ENCODE measurements around the gene LHX3. TPM values are rescaled to one million over a fixed set of nuclear protein-coding genes. Genes with fewer than 3 reads are reported as not detected.

The LHX3 gene
- total RNA-seq, 2 experiments from 2014 or later, result not detected

DNA sequence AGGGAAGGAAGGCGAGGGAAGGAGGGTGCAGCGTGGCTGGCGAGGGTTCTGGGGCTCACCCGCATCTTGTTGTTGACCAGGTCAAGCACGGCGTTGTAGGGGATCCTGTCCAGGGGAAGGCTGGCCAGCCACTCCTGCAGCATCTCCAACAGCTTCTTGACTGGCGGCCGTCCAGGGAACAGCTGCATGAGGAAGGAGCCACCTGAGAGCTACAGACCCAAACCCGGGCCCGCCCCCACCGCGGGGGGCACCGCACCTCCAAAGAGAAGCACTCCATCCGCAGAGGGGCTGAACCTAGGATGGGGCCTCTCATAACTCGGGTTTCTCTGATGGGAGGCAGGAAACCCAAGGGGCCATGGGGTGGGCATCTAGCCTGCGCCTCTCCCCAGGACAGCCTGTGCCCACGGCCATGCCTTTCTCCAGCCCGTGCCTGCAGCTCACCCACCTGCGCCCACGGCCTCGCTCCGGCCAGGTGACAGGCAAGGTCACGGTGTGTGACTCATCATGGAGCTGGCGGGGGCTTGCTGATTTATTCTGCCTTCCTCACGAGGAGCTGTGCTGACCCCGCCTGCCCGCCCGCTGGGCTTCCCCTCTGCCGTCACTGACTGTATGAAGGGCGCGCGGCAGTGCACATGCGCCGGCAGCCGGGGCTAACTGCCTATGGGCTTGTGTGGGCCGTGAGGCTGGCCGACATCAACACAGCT is 11.8 kb upstream of the LHX3 start:
- Mint-ChIP-seq H3K27ac (no peak overlapping the region), H3K4me1 (peaks cover 15% of the 10 kb centered on the region), H3K27me3 (no peaks in the 10 kb centered on the region), H3K36me3 (peaks cover 29% of the 10 kb centered on the region), H3K4me3 (no peak overlapping the region), H3K9me3 (ENCODE audit: low read depth) (no peaks in the 10 kb centered on the region)
- ATAC-seq (no peak), DNase-seq (no peak)
- CTCF ChIA-PET, result no interaction called here

GRCh38 chr9:136213733-136214132 is 8.8 kb upstream of the LHX3 start:
- H3K27me3 Mint-ChIP-seq, result no peaks in the 10 kb centered on the region
- no peaks in the 10 kb centered on the region for H3K4me1 Mint-ChIP-seq
- H3K27ac Mint-ChIP-seq, result no peak overlapping the region
- peaks cover 29% of the 10 kb centered on the region for H3K36me3 Mint-ChIP-seq
- CTCF ChIA-PET, result no interaction called here
- no peaks in the 10 kb centered on the region for H3K9me3 Mint-ChIP-seq (ENCODE audit: low read depth)
- ATAC-seq, result no peak
- DNase-seq, result no peak
- H3K4me3 Mint-ChIP-seq, result no peak overlapping the region

- no peak for DNase-seq
- H3K27me3 Mint-ChIP-seq, result no peaks in the 10 kb centered on the region
- no peaks in the 10 kb centered on the region for H3K4me1 Mint-ChIP-seq
- peaks cover 29% of the 10 kb centered on the region for H3K36me3 Mint-ChIP-seq
- no peak for ATAC-seq
- no peak overlapping the region for H3K4me3 Mint-ChIP-seq
- CTCF ChIA-PET, result no interaction called here
- no peaks in the 10 kb centered on the region for H3K9me3 Mint-ChIP-seq (ENCODE audit: low read depth)
- H3K27ac Mint-ChIP-seq, result no peak overlapping the region
These were observed 7.5 kb upstream of the LHX3 start for GRCh38 chr9:136212345-136212950.

GRCh38 chr9:136211441-136212344 is 6.8 kb upstream of the LHX3 start:
- Mint-ChIP-seq H3K4me3 (no peak overlapping the region), H3K27ac (no peak overlapping the region), H3K36me3 (peaks cover 29% of the 10 kb centered on the region), H3K4me1 (no peaks in the 10 kb centered on the region), H3K9me3 (ENCODE audit: low read depth) (no peaks in the 10 kb centered on the region), H3K27me3 (no peaks in the 10 kb centered on the region)
- no peak for ATAC-seq
- CTCF ChIA-PET, result no interaction called here
- no peak for DNase-seq

GRCh38 chr9:136211006-136211405 is 6.1 kb upstream of the LHX3 start:
- H3K27me3 Mint-ChIP-seq, result no peaks in the 10 kb centered on the region
- DNase-seq, result no peak
- CTCF ChIA-PET, result no interaction called here
- ATAC-seq, result no peak
- H3K9me3 Mint-ChIP-seq (ENCODE audit: low read depth), result no peaks in the 10 kb centered on the region
- H3K27ac Mint-ChIP-seq, result no peak overlapping the region
- H3K4me1 Mint-ChIP-seq, result no peaks in the 10 kb centered on the region
- peaks cover 29% of the 10 kb centered on the region for H3K36me3 Mint-ChIP-seq
- H3K4me3 Mint-ChIP-seq, result no peak overlapping the region

DNA sequence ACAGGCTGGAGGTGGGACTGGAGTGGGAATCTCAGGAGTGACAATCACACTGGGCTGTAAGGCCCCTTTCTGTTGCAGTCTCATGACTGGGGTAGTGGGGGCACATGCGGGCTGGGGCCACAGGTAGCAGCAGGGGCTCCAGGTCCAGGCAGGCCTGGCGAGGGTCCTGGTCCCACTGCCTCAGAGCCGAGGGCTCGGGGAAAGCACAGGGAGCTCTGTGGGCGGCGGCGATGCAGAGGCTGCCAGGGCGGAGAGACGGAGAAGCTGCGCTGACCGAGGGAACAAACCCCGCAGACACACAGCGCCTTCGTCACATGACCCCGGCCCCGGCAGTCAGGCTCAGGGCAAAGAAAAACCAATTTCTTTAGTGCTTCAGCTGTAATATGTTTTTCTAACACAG is 5.3 kb upstream of the LHX3 start:
- ATAC-seq (no peak), DNase-seq (no peak)
- no peak overlapping the region for H3K4me3 Mint-ChIP-seq
- H3K4me1 Mint-ChIP-seq, result no peaks in the 10 kb centered on the region
- no peaks in the 10 kb centered on the region for H3K27me3 Mint-ChIP-seq
- no peaks in the 10 kb centered on the region for H3K9me3 Mint-ChIP-seq (ENCODE audit: low read depth)
- H3K36me3 Mint-ChIP-seq, result peaks cover 24% of the 10 kb centered on the region
- no peak overlapping the region for H3K27ac Mint-ChIP-seq
- CTCF ChIA-PET, result no interaction called here

DNA sequence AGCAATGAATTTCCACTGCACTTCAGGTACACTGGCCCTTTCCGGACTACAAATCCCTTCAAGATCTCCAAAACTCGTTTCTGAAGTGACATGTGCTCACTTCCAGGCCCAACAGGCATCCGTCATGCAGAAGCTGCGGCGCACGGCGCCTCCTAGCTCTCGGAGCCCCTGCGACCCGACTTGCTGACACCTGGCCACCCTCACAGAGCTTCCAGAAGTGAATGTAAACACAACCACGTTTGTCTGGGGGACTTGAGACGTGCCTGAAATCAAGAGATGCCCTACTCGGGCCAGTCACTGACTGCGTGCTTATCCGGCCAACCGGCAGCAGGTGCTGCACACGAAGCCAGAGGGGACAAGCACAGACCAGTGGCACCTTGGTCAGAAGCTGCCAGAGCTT is 4.9 kb upstream of the LHX3 start:
- Mint-ChIP-seq H3K27ac (no peak overlapping the region), H3K4me3 (no peak overlapping the region), H3K27me3 (no peaks in the 10 kb centered on the region), H3K4me1 (no peaks in the 10 kb centered on the region), H3K9me3 (ENCODE audit: low read depth) (no peaks in the 10 kb centered on the region), H3K36me3 (peaks cover 21% of the 10 kb centered on the region)
- CTCF ChIA-PET, result no interaction called here
- ATAC-seq (no peak), DNase-seq (no peak)

DNA sequence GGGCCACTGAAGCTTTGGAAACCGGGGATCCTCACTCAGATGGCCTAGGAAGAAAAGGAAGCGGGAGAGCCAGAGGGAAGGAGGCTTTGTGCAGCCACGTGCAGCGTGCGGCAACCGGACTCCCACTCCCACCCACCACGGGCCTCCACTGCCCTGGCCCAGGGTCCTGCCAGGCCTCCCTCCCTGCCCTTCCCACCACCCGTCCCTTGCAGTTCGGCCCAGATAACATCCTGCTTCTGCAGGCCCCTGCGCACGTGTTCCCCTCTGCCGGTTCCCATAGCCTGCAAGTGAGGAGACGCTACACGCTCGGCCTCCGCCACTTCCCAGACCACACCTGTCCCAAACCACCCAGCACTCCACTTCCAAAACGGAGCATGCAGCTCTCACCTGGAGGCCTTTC is 4.3 kb upstream of the LHX3 start:
- Mint-ChIP-seq H3K27me3 (peaks cover 3% of the 10 kb centered on the region), H3K4me1 (no peaks in the 10 kb centered on the region), H3K4me3 (no peak overlapping the region), H3K36me3 (peaks cover 15% of the 10 kb centered on the region), H3K9me3 (ENCODE audit: low read depth) (no peaks in the 10 kb centered on the region), H3K27ac (no peak overlapping the region)
- CTCF ChIA-PET, result no interaction called here
- ATAC-seq (no peak), DNase-seq (no peak)

DNA sequence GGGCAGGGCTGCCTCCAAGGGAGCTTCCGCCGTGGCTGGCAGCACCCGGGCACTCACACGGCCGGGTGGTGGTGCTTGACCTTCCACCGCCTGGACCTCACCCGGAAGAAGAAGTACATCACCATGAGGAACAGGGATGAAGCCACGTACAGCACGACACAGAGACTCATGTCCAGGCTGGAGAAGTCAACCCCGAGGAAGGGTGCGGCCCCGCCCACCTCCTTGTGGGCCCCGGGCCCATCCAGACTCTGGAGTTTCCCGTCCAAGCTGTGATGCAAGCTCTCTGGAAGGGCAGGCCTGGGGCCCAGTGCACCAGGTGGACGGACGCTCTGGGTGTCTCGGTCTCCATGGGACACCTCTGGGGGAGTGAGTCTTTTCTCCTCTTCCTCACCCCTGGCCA is 3.7 kb upstream of the LHX3 start:
- peaks cover 9% of the 10 kb centered on the region for H3K36me3 Mint-ChIP-seq
- DNase-seq (no peak), ATAC-seq (no peak)
- H3K4me3 Mint-ChIP-seq, result no peak overlapping the region
- CTCF ChIA-PET, result no interaction called here
- H3K27ac Mint-ChIP-seq, result no peak overlapping the region
- H3K27me3 Mint-ChIP-seq, result peaks cover 9% of the 10 kb centered on the region
- no peaks in the 10 kb centered on the region for H3K9me3 Mint-ChIP-seq (ENCODE audit: low read depth)
- H3K4me1 Mint-ChIP-seq, result no peaks in the 10 kb centered on the region

GRCh38 chr9:136207616-136208015 is 2.7 kb upstream of the LHX3 start:
- Mint-ChIP-seq H3K4me1 (no peaks in the 10 kb centered on the region), H3K27me3 (peaks cover 15% of the 10 kb centered on the region), H3K9me3 (ENCODE audit: low read depth) (no peaks in the 10 kb centered on the region), H3K4me3 (no peak overlapping the region), H3K36me3 (no peaks in the 10 kb centered on the region), H3K27ac (no peak overlapping the region)
- no peak for ATAC-seq
- CTCF ChIA-PET, result no interaction called here
- DNase-seq, result no peak

DNA sequence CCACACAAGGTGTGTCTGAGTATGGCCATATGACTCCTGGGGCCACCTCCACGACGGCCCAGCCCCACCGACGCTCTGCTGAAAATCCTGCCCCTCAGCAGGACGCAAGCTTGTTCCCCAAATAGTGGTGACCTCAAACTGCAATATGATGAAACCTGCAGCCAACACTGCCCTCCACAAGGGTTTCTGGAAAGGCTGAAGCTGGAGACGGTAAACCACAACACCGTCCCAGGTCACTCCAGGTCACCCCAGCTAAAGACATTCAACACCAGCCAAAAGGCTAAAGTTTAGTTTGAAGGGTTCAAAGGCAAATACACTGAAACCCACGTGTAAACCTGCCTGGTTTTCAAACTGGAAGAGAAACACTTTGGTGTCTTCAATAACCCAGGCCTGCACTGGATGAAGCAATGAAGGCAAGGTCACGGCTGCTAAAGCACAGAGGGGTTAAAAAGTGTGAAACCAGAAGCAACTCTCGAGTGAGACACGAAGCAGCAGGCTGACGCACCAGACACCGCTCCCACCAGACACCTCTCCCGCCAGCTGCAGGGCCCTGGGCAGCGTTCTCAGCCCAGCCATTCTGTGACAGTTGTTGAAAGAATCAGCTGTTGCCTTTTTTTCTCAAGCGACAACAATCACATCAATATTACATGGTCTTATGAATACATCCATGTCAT is 1.8 kb upstream of the LHX3 start:
- no peak overlapping the region for H3K4me3 Mint-ChIP-seq
- H3K27me3 Mint-ChIP-seq, result peaks cover 21% of the 10 kb centered on the region
- H3K36me3 Mint-ChIP-seq, result no peaks in the 10 kb centered on the region
- ATAC-seq (no peak), DNase-seq (no peak)
- CTCF ChIA-PET, result no interaction called here
- no peaks in the 10 kb centered on the region for H3K9me3 Mint-ChIP-seq (ENCODE audit: low read depth)
- H3K27ac Mint-ChIP-seq, result no peak overlapping the region
- H3K4me1 Mint-ChIP-seq, result no peaks in the 10 kb centered on the region

DNA sequence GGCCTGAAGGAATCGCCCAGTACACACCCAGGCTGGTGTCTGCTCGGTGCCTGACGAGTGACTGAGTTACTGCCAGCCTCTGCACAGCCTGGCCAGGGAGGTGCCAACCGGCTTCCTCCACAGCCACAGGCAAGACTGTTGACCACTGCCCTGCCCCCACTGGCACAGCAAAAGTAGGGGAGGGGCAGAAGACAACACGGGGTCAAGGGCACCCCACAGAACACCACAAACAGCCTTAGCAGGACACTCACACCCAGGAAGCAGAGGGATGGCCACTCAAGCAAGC is 722 bp upstream of the LHX3 start:
- DNase-seq (no peak), ATAC-seq (no peak)
- H3K27me3 Mint-ChIP-seq, result peaks cover 29% of the 10 kb centered on the region
- CTCF ChIA-PET, result no interaction called here
- H3K27ac Mint-ChIP-seq, result no peak overlapping the region
- H3K36me3 Mint-ChIP-seq, result no peaks in the 10 kb centered on the region
- no peaks in the 10 kb centered on the region for H3K9me3 Mint-ChIP-seq (ENCODE audit: low read depth)
- no peaks in the 10 kb centered on the region for H3K4me1 Mint-ChIP-seq
- H3K4me3 Mint-ChIP-seq, result no peak overlapping the region

DNA sequence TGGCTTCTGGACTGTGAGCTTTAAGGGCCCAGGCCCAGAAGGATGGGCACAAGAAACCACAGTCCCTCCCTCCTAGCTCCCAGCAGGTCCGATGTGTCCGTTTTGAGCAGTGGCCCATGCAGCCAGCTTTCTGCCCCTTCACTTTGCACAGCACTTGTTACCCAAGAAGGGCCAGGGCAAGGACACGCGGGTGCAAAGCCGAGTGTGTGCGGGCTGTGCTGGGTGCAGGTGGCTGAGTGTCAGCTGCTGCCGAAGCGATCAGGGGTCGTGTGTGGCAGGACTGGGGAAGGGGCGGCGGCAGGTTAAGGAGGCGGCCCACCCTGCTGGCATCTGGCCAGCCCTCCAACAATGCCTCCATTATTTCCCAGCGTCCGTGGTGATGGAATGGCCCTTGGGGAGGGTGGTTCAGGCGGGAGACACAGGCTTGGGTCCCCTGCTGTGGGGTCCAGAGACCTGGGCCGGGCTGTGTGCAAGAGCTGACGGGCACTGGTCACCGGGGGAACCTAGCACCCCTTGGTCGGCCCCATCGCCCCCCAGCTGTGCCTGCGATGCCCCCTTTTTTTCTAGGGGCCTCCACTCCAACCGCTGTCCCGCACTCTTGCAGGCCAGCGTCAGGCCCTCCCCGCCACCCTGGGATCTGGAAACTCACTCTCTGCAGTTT is 653 bp downstream of the LHX3 start:
- CTCF ChIA-PET, result no interaction called here
- no peak overlapping the region for H3K27ac Mint-ChIP-seq
- H3K4me1 Mint-ChIP-seq, result no peaks in the 10 kb centered on the region
- DNase-seq, result no peak
- H3K36me3 Mint-ChIP-seq, result no peaks in the 10 kb centered on the region
- peaks cover 40% of the 10 kb centered on the region for H3K27me3 Mint-ChIP-seq
- H3K9me3 Mint-ChIP-seq (ENCODE audit: low read depth), result no peaks in the 10 kb centered on the region
- no peak overlapping the region for H3K4me3 Mint-ChIP-seq
- peak; percentile 14 for ATAC-seq
